ENCODE data around the gene AP1AR. TPM values are rescaled to one million over a fixed set of nuclear protein-coding genes. Genes with fewer than 3 reads are reported as not detected.

AP1AR gene
- total and polyA plus RNA-seq, 8 donors, result 9.5 to 35.6 (median 13.3) TPM

- DNase-seq, result peak in 1 of 2 donors; percentile 58
- TF ChIP-seq EP300 (IDR thresholded peaks at IDR 0.05) (no peak), POLR2AphosphoS5 (IDR thresholded peaks at IDR 0.05) (no peak), CTCF (IDR thresholded peaks at IDR 0.05) (no peak), POLR2A (IDR thresholded peaks at IDR 0.05) (no peak)
- Histone ChIP-seq H3K9me3 (no peaks in the 10 kb centered on the region), H3K4me3 (peak overlapping the region; percentile 65 to 86 (median 79)), H3K27me3 (no peaks in the 10 kb centered on the region), H3K27ac (peak overlapping the region; percentile 76 to 90 (median 83)), H3K36me3 (no peaks in the 10 kb centered on the region), H3K4me1 (peaks cover 6 to 40% (median 20%) of the 10 kb centered on the region in 4 donors)
- 0 to 1% (median 1%) methylated on average over 15 of the region's 15 CpGs for WGBS, 5 donors
- intact Hi-C loops (cut with DNase I; ENCODE audit: low total_unique reads), result no loop called here
Measured at GRCh38 chr4:112284662-112285411, 53.2 kb downstream of the AP1AR start.

DNA sequence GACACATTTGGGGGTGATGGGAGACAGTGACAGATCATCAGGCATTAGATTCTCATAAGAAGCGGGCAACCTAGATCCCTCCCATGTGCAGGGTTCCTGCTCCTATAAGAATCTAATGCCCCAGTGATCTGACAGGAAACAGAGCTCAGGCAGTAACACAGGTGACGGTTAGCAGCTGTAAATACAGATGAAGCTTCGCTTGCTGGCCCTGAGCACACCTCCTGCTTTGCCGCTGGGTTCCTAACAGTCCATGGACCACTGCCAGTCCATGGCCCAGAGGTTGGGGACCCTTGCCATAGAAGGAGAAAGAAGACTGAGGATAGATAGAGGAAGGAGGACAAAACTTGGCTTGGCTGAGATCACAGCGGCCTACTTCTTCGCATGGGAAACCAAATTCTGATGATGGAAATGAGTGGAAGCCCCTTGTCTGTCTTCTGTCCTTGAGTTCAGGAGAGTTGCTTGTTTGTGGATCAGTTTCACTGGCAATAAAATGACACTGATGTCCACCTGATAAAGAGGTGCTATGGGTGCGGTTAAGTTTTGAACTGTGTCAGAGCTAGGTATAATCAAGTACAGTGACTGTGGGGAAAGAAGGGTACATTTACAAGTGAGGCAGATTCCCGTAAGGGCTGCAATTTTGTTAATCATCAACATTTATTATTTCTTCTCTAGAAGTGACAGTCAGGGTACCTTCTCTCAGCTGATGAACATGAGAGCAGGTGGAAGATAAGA lies 55.8 kb downstream of the AP1AR start:
- TF ChIP-seq EP300 (IDR thresholded peaks at IDR 0.05) (no peak), POLR2A (IDR thresholded peaks at IDR 0.05) (no peak), CTCF (IDR thresholded peaks at IDR 0.05) (no peak), POLR2AphosphoS5 (IDR thresholded peaks at IDR 0.05) (no peak)
- 87 to 91% (median 88%) methylated on average over 8 of the region's 8 CpGs for WGBS, 5 donors
- Histone ChIP-seq H3K27me3 (no peaks in the 10 kb centered on the region), H3K36me3 (no peaks in the 10 kb centered on the region), H3K27ac (peak overlapping the region in 2 of 5 donors; percentile 23 to 90), H3K9me3 (no peaks in the 10 kb centered on the region), H3K4me1 (peaks cover 6 to 23% (median 17%) of the 10 kb centered on the region in 4 donors), H3K4me3 (no peak overlapping the region)
- DNase-seq, result no peak
- intact Hi-C loops (cut with DNase I; ENCODE audit: low total_unique reads), result no loop called here

DNA sequence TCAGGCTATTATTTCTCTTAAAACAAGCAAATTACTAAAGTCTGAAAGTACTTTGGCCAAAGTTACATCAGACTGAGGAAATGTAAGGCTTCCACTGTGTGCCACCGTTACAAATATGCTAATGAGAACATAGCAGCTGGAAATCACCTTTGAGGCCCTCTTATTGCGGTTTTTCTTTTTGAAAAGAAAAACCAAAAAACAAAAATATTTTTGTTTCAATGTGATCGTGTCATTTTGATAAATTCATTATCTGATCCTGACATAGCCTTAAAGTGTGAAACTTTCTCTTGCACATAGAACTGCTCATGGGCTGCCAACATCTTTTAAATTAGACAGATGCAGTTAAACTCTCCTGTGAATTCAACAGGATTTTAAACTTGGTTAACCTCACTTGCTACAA lies 56.9 kb downstream of the AP1AR start:
- Histone ChIP-seq H3K36me3 (no peaks in the 10 kb centered on the region), H3K4me1 (peaks cover 6 to 13% (median 9%) of the 10 kb centered on the region in 4 donors), H3K4me3 (no peak overlapping the region), H3K27ac (peak overlapping the region in 1 of 5 donors; percentile 90), H3K27me3 (no peaks in the 10 kb centered on the region), H3K9me3 (no peaks in the 10 kb centered on the region)
- WGBS, 5 donors, result 65 to 82% (median 79%) methylated on average over 3 of the region's 3 CpGs
- DNase-seq, result no peak
- intact Hi-C loops (cut with DNase I; ENCODE audit: low total_unique reads), result no loop called here
- TF ChIP-seq CTCF (IDR thresholded peaks at IDR 0.05) (no peak), POLR2A (IDR thresholded peaks at IDR 0.05) (no peak), POLR2AphosphoS5 (IDR thresholded peaks at IDR 0.05) (no peak), EP300 (IDR thresholded peaks at IDR 0.05) (no peak)

- intact Hi-C loops (cut with DNase I; ENCODE audit: low total_unique reads), result no loop called here
- Histone ChIP-seq H3K27ac (peak overlapping the region in 1 of 5 donors; percentile 40), H3K36me3 (no peaks in the 10 kb centered on the region), H3K4me3 (no peak overlapping the region), H3K27me3 (no peaks in the 10 kb centered on the region), H3K9me3 (no peaks in the 10 kb centered on the region), H3K4me1 (peaks cover 0 to 5% (median under 1%) of the 10 kb centered on the region in 4 donors)
- DNase-seq, result no peak
- TF ChIP-seq POLR2A (IDR thresholded peaks at IDR 0.05), result no peak
- TF ChIP-seq CTCF (IDR thresholded peaks at IDR 0.05), result no peak
- TF ChIP-seq EP300 (IDR thresholded peaks at IDR 0.05), result no peak
- no peak for TF ChIP-seq POLR2AphosphoS5 (IDR thresholded peaks at IDR 0.05)
- 78 to 87% (median 81%) methylated on average over 10 of the region's 10 CpGs for WGBS, 5 donors
Measured at GRCh38 chr4:112289407-112290253, 58.0 kb downstream of the AP1AR start.

Measured in stomach (tissue), 9 donors.